HG02852 (cell line): Measurements from ENCODE around the gene USP17L28.
"Not testable (repeated sequence)": the region's sequence is repeated elsewhere in the genome, so short reads cannot be mapped to it uniquely, and the experiment has no call there.

ENCODE experiments used
- ATAC-seq: cut with Tn5 transposase; IDR thresholded peaks from one replicate; pipeline ENCODE4 v1.9.1; 2021; ENCODE audit warnings: mild to moderate bottlenecking, moderate library complexity; ENCODE audit not compliant: unreplicated experiment

USP17L28 gene

GRCh38 chr4:9348593-9348992, at the start of gene USP17L28:
USP17L28 (plus strand) TSS chr4:9348893; CDS start chr4:9348893, 0 bp downstream.
- not testable (repeated sequence) for ATAC-seq

- not testable (repeated sequence) for ATAC-seq
Observed at GRCh38 chr4:9324191-9324590, 24.5 kb upstream of the USP17L28 start.

GRCh38 chr4:9324865-9325264, 23.8 kb upstream of the USP17L28 start, which contains the start of gene USP17L24:
USP17L24 (plus strand) TSS chr4:9325165; CDS start chr4:9325165, 0 bp downstream.
- not testable (repeated sequence) for ATAC-seq

- not testable (repeated sequence) for ATAC-seq
Observed at GRCh38 chr4:9329611-9330010, 19.1 kb upstream of the USP17L28 start, which contains the start of gene USP17L25. USP17L25 (plus strand) TSS chr4:9329911; CDS start chr4:9329911, 0 bp downstream.

- ATAC-seq, result not testable (repeated sequence)
Observed at GRCh38 chr4:9334358-9334757, 14.3 kb upstream of the USP17L28 start, which contains the start of gene USP17L26. USP17L26 (plus strand) TSS chr4:9334658; CDS start chr4:9334658, 0 bp downstream.

- not testable (repeated sequence) for ATAC-seq
Observed at GRCh38 chr4:9339103-9339502, 9.6 kb upstream of the USP17L28 start, which contains the start of gene USP17L5. USP17L5 (plus strand) TSS chr4:9339403; CDS start chr4:9339403, 0 bp downstream.

- not testable (repeated sequence) for ATAC-seq
Observed at GRCh38 chr4:9343848-9344247, 4.8 kb upstream of the USP17L28 start, which contains the start of gene USP17L27. USP17L27 (plus strand) TSS chr4:9344148; CDS start chr4:9344148, 0 bp downstream.

GRCh38 chr4:9350866-9351265, 2.2 kb downstream of the USP17L28 start:
- not testable (repeated sequence) for ATAC-seq

- not testable (repeated sequence) for ATAC-seq
Observed at GRCh38 chr4:9353338-9353737, 4.6 kb downstream of the USP17L28 start, which contains the start of gene USP17L29. USP17L29 (plus strand) TSS chr4:9353638; CDS start chr4:9353638, 0 bp downstream.

- not testable (repeated sequence) for ATAC-seq
Observed at GRCh38 chr4:9362829-9363228, 14.1 kb downstream of the USP17L28 start, which contains the start of gene USP17L30. USP17L30 (plus strand) TSS chr4:9363129; CDS start chr4:9363129, 0 bp downstream.

- ATAC-seq, result not testable (repeated sequence)
Observed at GRCh38 chr4:9379881-9380280, 31.2 kb downstream of the USP17L28 start.

GRCh38 chr4:9381012-9381534, 32.4 kb downstream of the USP17L28 start:
- ATAC-seq, result not testable (repeated sequence)

GRCh38 chr4:9384126-9384525, 35.4 kb downstream of the USP17L28 start:
- ATAC-seq, result no peak

- ATAC-seq, result not testable (repeated sequence)
Observed at GRCh38 chr4:9389001-9389400, 40.3 kb downstream of the USP17L28 start.
